ENCODE results near the gene HEMGN.
"Not testable (repeated sequence)": the region's sequence is repeated elsewhere in the genome, so short reads cannot be mapped to it uniquely, and the experiment has no call there.

HEMGN gene

GRCh38 chr9:97966493-97966892 lies 28.5 kb upstream of the HEMGN start:
- no peak overlapping the region for H3K4me3 Mint-ChIP-seq
- H3K27ac Mint-ChIP-seq, result no peak overlapping the region
- H3K27me3 Mint-ChIP-seq (ENCODE audit: low read depth, poor library complexity), result peaks cover 48% of the 10 kb centered on the region
- H3K4me1 Mint-ChIP-seq, result peaks cover 5% of the 10 kb centered on the region
- TF ChIP-seq CTCF (IDR thresholded peaks at IDR 0.05), result no peak
- H3K9me3 Mint-ChIP-seq, result no peaks in the 10 kb centered on the region
- no peak for DNase-seq
- no peaks in the 10 kb centered on the region for H3K36me3 Mint-ChIP-seq (ENCODE audit: low read depth)

- Mint-ChIP-seq H3K36me3 (ENCODE audit: low read depth) (no peaks in the 10 kb centered on the region), H3K27ac (no peak overlapping the region), H3K4me1 (no peaks in the 10 kb centered on the region), H3K4me3 (no peak overlapping the region), H3K9me3 (no peaks in the 10 kb centered on the region), H3K27me3 (ENCODE audit: low read depth, poor library complexity) (peaks cover 39% of the 10 kb centered on the region)
- TF ChIP-seq CTCF (IDR thresholded peaks at IDR 0.05), result no peak
- no peak for DNase-seq
These were observed 26.9 kb upstream of the HEMGN start for GRCh38 chr9:97964901-97965300.

GRCh38 chr9:97963232-97963631 lies 25.3 kb upstream of the HEMGN start:
- no peaks in the 10 kb centered on the region for H3K4me1 Mint-ChIP-seq
- TF ChIP-seq CTCF (IDR thresholded peaks at IDR 0.05), result no peak
- H3K27ac Mint-ChIP-seq, result no peak overlapping the region
- H3K27me3 Mint-ChIP-seq (ENCODE audit: low read depth, poor library complexity), result peaks cover 35% of the 10 kb centered on the region
- no peak for DNase-seq
- H3K9me3 Mint-ChIP-seq, result no peaks in the 10 kb centered on the region
- H3K4me3 Mint-ChIP-seq, result no peak overlapping the region
- H3K36me3 Mint-ChIP-seq (ENCODE audit: low read depth), result no peaks in the 10 kb centered on the region

- Mint-ChIP-seq H3K36me3 (ENCODE audit: low read depth) (no peaks in the 10 kb centered on the region), H3K27me3 (ENCODE audit: low read depth, poor library complexity) (peaks cover 30% of the 10 kb centered on the region), H3K9me3 (no peaks in the 10 kb centered on the region), H3K27ac (no peak overlapping the region), H3K4me1 (no peaks in the 10 kb centered on the region), H3K4me3 (no peak overlapping the region)
- DNase-seq, result no peak
- TF ChIP-seq CTCF (IDR thresholded peaks at IDR 0.05), result no peak
These were observed 24.6 kb upstream of the HEMGN start for GRCh38 chr9:97962575-97962974.

- no peak for TF ChIP-seq CTCF (IDR thresholded peaks at IDR 0.05)
- no peaks in the 10 kb centered on the region for H3K9me3 Mint-ChIP-seq
- H3K36me3 Mint-ChIP-seq (ENCODE audit: low read depth), result no peaks in the 10 kb centered on the region
These were observed 24.2 kb upstream of the HEMGN start for GRCh38 chr9:97962136-97962535.

GRCh38 chr9:97961361-97961760 lies 23.4 kb upstream of the HEMGN start:
- Mint-ChIP-seq H3K4me3 (no peak overlapping the region), H3K9me3 (no peaks in the 10 kb centered on the region), H3K4me1 (no peaks in the 10 kb centered on the region), H3K36me3 (ENCODE audit: low read depth) (no peaks in the 10 kb centered on the region), H3K27me3 (ENCODE audit: low read depth, poor library complexity) (peaks cover 18% of the 10 kb centered on the region), H3K27ac (no peak overlapping the region)
- TF ChIP-seq CTCF (IDR thresholded peaks at IDR 0.05), result no peak
- no peak for DNase-seq

More at GRCh38 chr9:97962136-97962535, 24.2 kb upstream of the HEMGN start:
- DNase-seq, result no peak
- Mint-ChIP-seq H3K4me3 (no peak overlapping the region), H3K4me1 (no peaks in the 10 kb centered on the region), H3K27me3 (ENCODE audit: low read depth, poor library complexity) (peaks cover 26% of the 10 kb centered on the region), H3K27ac (no peak overlapping the region)

GRCh38 chr9:97960678-97961328 lies 22.8 kb upstream of the HEMGN start:
- H3K4me3 Mint-ChIP-seq; H3K9me3 Mint-ChIP-seq; DNase-seq; H3K4me1 Mint-ChIP-seq; H3K36me3 Mint-ChIP-seq (ENCODE audit: low read depth): not testable (repeated sequence)
- Mint-ChIP-seq H3K27me3 (ENCODE audit: low read depth, poor library complexity) (peaks cover 15% of the 10 kb centered on the region), H3K27ac (peak overlapping the region; percentile 49)

Data from nephron progenitor cell (in vitro differentiated cells).